Ascending aorta (tissue), 2 donors: Measurements from ENCODE around the gene GEMIN7. TPM values are rescaled to one million over a fixed set of nuclear protein-coding genes. Genes with fewer than 3 reads are reported as not detected.
"Not testable (repeated sequence)": the region's sequence is repeated elsewhere in the genome, so short reads cannot be mapped to it uniquely, and the experiment has no call there.

Source experiments
- DNase-seq, 2 donors: peaks; one replicate each; pipeline ENCODE4 v3.0.0-alpha.2; 2019; ENCODE audit warnings: low spot score in 2 of 2
- H3K27ac ChIP-seq, 2 donors: fragments of 200-600 bp; sonication (generic); one replicate each; pipeline ENCODE4 v1.5.1; 2016 to 2017; ENCODE audit warnings: mild to moderate bottlenecking in 1 of 2
- H3K27me3 ChIP-seq: fragments of 200-600 bp; sonication (generic); one replicate; pipeline ENCODE4 v1.5.1; 2017
- H3K36me3 ChIP-seq, 2 donors: fragments of 200-600 bp; sonication (generic); one replicate each; pipeline ENCODE4 v1.5.1; 2016
- H3K4me1 ChIP-seq, 2 donors: fragments of 200-600 bp; sonication (generic); one replicate each; pipeline ENCODE4 v1.5.1; 2016 to 2017; ENCODE audit warnings: mild to moderate bottlenecking in 1 of 2
- H3K4me3 ChIP-seq, 2 donors: fragments of 200-600 bp; sonication (generic); one replicate each; pipeline ENCODE4 v1.5.1; 2016 to 2017; ENCODE audit warnings: mild to moderate bottlenecking in 1 of 2
- H3K9me3 ChIP-seq, 2 donors: fragments of 200-600 bp; sonication (generic); one replicate each; pipeline ENCODE4 v1.5.1; 2016
- CTCF ChIP-seq, 3 experiments: fragments of 200-600 bp in 2 of 3; fragments of 450-650 bp in 1 of 3; sonication (generic) in 2 of 3; IDR thresholded peaks; one replicate each; pipeline ENCODE4 v1.5.1; 2016 to 2019; ENCODE audit warnings: antibody characterized with exemption in 3 of 3, mild to moderate bottlenecking in 1 of 3, moderate library complexity in 1 of 3
- intact Hi-C: fragments of 100-400 bp; cut with DNase I; formaldehyde crosslinking; loops from one replicate; pipeline ENCODE4 v1.15.1; 2023
- total RNA-seq: library from RNA; depleted of rRNA; stranded (reverse); fragments of >200 nt; gene quantifications from one replicate; pipeline ENCODE4 v1.1.0, GENCODE V29; 2016

GEMIN7 gene
- total RNA-seq, 1 donor from 2014 or later = 48.2 TPM

GRCh38 chr19:45115809-45116615 is 37.0 kb downstream of the GEMIN7 start:
- no peak for TF ChIP-seq CTCF (IDR thresholded peaks at IDR 0.05)
- Histone ChIP-seq H3K36me3 (no peaks in the 10 kb centered on the region), H3K9me3 (no peaks in the 10 kb centered on the region), H3K27ac (no peak overlapping the region), H3K4me3 (no peak overlapping the region), H3K27me3 (no peaks in the 10 kb centered on the region), H3K4me1 (no peaks in the 10 kb centered on the region)
- intact Hi-C loops = no loop called here
- no peak for DNase-seq

DNA sequence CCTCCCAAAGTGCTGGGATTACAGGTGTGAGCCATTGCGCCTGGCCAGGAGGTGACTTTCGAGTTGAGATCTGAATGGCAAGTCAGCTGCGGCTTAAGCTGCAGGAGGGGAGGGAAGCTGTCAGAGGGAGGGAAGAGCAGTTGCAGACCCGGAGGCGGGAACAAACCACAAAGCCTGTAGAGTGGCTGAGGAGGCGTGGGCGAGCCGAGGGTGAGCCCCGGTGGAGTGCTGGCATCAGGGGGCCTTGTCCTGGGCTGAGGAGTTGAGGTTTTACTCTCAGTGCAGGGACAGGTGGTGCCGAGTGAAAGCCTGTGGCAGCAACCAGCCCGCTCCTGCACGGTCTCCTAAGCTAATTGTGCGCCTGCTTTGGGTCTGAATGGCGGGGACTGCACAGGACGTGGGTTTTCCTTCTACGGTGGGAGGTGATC is 38.1 kb downstream of the GEMIN7 start:
- DNase-seq = no peak
- no peak overlapping the region for H3K4me3 ChIP-seq
- no peaks in the 10 kb centered on the region for H3K36me3 ChIP-seq
- no peaks in the 10 kb centered on the region for H3K27me3 ChIP-seq
- H3K9me3 ChIP-seq = no peaks in the 10 kb centered on the region
- H3K4me1 ChIP-seq = no peaks in the 10 kb centered on the region
- intact Hi-C loops = no loop called here
- TF ChIP-seq CTCF (IDR thresholded peaks at IDR 0.05) = no peak
- H3K27ac ChIP-seq = no peak overlapping the region

DNA sequence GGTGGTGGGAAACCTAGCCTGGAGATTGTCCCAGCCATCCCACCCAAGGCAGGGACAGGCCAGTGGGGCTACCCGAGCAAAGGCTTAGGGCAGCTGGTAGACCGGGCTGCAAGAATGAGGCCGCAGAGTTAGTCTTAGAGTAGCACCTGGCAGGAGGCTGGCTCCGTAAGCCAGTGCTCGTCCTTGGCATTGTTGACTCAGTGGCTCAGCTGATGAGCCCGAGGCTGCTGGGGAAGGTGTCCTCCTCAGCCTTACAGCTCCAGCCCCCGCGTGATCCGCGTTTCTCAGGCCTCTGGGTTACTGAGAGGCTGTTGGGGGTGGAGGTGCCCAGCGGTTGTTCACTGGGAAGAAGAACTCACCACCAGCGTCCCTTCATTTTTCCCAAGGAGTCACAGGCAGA is 38.6 kb downstream of the GEMIN7 start:
- Histone ChIP-seq H3K27ac (no peak overlapping the region), H3K36me3 (no peaks in the 10 kb centered on the region), H3K9me3 (no peaks in the 10 kb centered on the region), H3K4me1 (no peaks in the 10 kb centered on the region), H3K4me3 (no peak overlapping the region), H3K27me3 (no peaks in the 10 kb centered on the region)
- no peak for DNase-seq
- intact Hi-C loops = no loop called here
- TF ChIP-seq CTCF (IDR thresholded peaks at IDR 0.05) = no peak

- H3K4me3 ChIP-seq = no peak overlapping the region
- H3K4me1 ChIP-seq = no peaks in the 10 kb centered on the region
- no peaks in the 10 kb centered on the region for H3K27me3 ChIP-seq
- H3K36me3 ChIP-seq = no peaks in the 10 kb centered on the region
- H3K9me3 ChIP-seq = no peaks in the 10 kb centered on the region
- TF ChIP-seq CTCF (IDR thresholded peaks at IDR 0.05) = no peak
- no peak for DNase-seq
- intact Hi-C loops = no loop called here
- no peak overlapping the region for H3K27ac ChIP-seq
Observed at GRCh38 chr19:45118106-45118505, 39.0 kb downstream of the GEMIN7 start.

DNA sequence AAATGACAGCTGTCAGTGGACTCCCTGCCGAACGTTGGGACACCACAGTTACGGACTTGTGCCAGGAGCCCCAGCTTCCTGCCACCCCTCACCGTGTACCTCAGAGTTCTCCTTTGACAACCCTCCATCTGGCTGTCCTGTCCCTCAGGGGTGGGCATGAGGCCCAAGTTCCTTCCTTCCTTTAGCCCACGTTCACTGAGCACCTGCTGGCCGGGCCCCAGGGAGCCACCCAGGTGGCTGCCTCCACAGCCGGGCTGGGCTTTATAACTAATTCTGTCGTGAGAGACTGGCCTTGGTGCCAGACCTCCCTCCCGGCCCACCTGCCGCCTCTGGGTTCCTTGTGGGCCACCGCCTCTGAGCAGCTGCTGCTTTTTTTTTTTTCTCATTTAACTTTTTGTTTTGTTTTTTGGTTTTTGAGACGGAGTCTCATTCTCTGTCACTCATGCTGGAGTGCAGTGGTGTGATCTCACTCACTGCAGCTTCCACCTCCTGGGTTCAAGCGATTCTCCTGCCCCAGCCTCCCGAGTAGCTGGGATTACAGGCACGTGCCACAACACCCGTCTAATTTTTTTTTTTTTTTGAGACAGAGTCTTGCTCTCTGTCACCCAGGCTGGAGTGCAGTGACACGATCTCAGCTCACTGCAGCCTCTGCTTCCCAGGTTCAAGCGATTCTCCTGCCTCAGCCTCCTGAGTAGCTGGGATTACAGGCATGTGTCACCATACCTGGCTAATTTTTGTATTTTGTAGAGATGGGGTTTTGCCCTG is 39.7 kb downstream of the GEMIN7 start:
- H3K4me1 ChIP-seq, H3K4me3 ChIP-seq, H3K9me3 ChIP-seq, intact Hi-C loops, DNase-seq, H3K27me3 ChIP-seq, H3K36me3 ChIP-seq, H3K27ac ChIP-seq: not testable (repeated sequence)

DNA sequence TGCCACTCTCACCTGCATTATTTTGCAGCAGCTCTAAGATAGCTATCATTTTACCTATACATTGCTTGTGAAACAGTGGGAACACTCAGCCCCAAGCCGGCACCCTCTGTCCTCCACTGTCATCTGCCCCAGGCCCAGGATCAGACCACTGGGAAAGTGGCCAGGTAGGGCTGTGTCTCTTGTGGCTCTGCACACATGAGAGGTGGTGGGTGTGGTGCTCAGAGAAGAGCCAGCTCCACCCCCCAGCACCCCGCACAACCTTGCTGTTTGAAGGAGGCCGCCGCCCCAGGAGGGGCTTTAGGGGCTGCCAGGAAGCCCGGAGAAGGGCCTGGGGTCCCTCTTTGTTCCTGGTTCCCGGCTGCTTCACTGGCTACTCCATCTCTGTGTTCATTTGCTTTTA is 40.5 kb downstream of the GEMIN7 start:
- Histone ChIP-seq H3K27me3 (no peaks in the 10 kb centered on the region), H3K4me3 (no peak overlapping the region), H3K4me1 (no peaks in the 10 kb centered on the region), H3K9me3 (no peaks in the 10 kb centered on the region), H3K27ac (no peak overlapping the region), H3K36me3 (no peaks in the 10 kb centered on the region)
- intact Hi-C loops = no loop called here
- TF ChIP-seq CTCF (IDR thresholded peaks at IDR 0.05) = no peak
- DNase-seq = no peak
